HepG2 (cell line): ENCODE results near the gene ACAD8. TPM values are rescaled to one million over a fixed set of nuclear protein-coding genes. Genes with fewer than 3 reads are reported as not detected.

Experiments used
- FOXA1 ChIP-seq, 2 experiments: fragments of 450-650 bp in 1 of 2; sonication (generic) in 1 of 2; formaldehyde crosslinking in 1 of 2; IDR thresholded peaks; 2 replicates each; pipeline versions ENCODE4 v1.4.0 to v1.6.1; 2016 to 2020; ENCODE audit warnings: missing genetic modification reagents in 1 of 2
- FOXA3 ChIP-seq: IDR thresholded peaks from 2 replicates; pipeline ENCODE4 v1.6.1; 2016; ENCODE audit warnings: missing genetic modification reagents, missing compliant biosample characterization
- FOXO1 ChIP-seq: sonication (generic); formaldehyde crosslinking; IDR thresholded peaks from 2 replicates; pipeline ENCODE4 v1.4.0; 2020; ENCODE audit warnings: missing genetic modification reagents
- GATAD1 ChIP-seq: IDR thresholded peaks from 2 replicates; pipeline ENCODE4 v1.6.1; 2016; ENCODE audit warnings: missing genetic modification reagents, missing compliant biosample characterization
- HOXA5 ChIP-seq: sonication (generic); formaldehyde crosslinking; IDR thresholded peaks from 2 replicates; pipeline ENCODE4 v1.4.0; 2020; ENCODE audit warnings: missing genetic modification reagents
- SIX4 ChIP-seq: sonication (generic); formaldehyde crosslinking; IDR thresholded peaks from 2 replicates; pipeline ENCODE4 v1.4.0; 2020; ENCODE audit warnings: missing genetic modification reagents
- SMC3 ChIP-seq: IDR thresholded peaks from 2 replicates; pipeline ENCODE4 v1.6.1; 2011; ENCODE audit warnings: low read length, improper control_type of control experiment
- TEAD2 ChIP-seq: sonication (generic); formaldehyde crosslinking; IDR thresholded peaks from 2 replicates; pipeline ENCODE4 v1.9.0; 2021; ENCODE audit warnings: missing genetic modification reagents
- TFE3 ChIP-seq: IDR thresholded peaks from 2 replicates; pipeline ENCODE4 v1.6.1; 2016
- ZFP82 ChIP-seq: sonication (generic); formaldehyde crosslinking; IDR thresholded peaks from 2 replicates; pipeline ENCODE4 v1.5.1; 2020; ENCODE audit warnings: mild to moderate bottlenecking, missing genetic modification reagents, borderline replicate concordance
- ZNF12 ChIP-seq: sonication (generic); formaldehyde crosslinking; IDR thresholded peaks from 2 replicates; pipeline ENCODE4 v1.5.0; 2020; ENCODE audit warnings: missing genetic modification reagents
- ZNF460 ChIP-seq: sonication (generic); formaldehyde crosslinking; IDR thresholded peaks from 2 replicates; pipeline ENCODE4 v1.5.1; 2020; ENCODE audit warnings: missing genetic modification reagents, mild to moderate bottlenecking, borderline replicate concordance
- polyA plus RNA-seq, 8 experiments: library from polyadenylated mRNA; depleted of rRNA in 3 of 8; stranded (reverse) in 7 of 8; unstranded in 1 of 8; fragments of >200 nt; fragmentation: Illumina TruSeq in 4 of 8; extraction: Trizol in 4 of 8; gene quantifications; 2 replicates each; pipeline versions ENCODE4 v1.2.1 to v1.2.3, GENCODE V29; 2011 to 2016; ENCODE audit warnings: low read depth in 4 of 8, missing spikeins in 1 of 8, mixed read lengths in 1 of 8; ENCODE audit not compliant: insufficient read depth in 1 of 8
- total RNA-seq, 5 experiments: library from RNA; depleted of rRNA; stranded (reverse); fragments of >200 nt; fragmentation: Illumina TruSeq; extraction: Trizol; gene quantifications; 2 replicates each; pipeline ENCODE4 v1.2.3, GENCODE V29; 2016; ENCODE audit warnings: low read depth in 1 of 5

The ACAD8 gene
- total and polyA plus RNA-seq, 2 of the 13 experiments (the other 11 are each of a cell fraction or from before 2014, with no cell fraction given): 13.5 to 20.3 TPM

GRCh38 chr11:134261626-134262488 lies 8.5 kb downstream of the ACAD8 start (continued):
- no peak for TF ChIP-seq ZNF12 (CRISPR knock-in tag)
- TF ChIP-seq GATAD1: no peak
- TF ChIP-seq TFE3 (CRISPR knock-in tag): no peak
- no peak for TF ChIP-seq TEAD2 (CRISPR knock-in tag)
- TF ChIP-seq SIX4: no peak
- TF ChIP-seq FOXA1 (IDR thresholded peaks at IDR 0.05): no peak
- TF ChIP-seq FOXA1 (CRISPR knock-in tag; IDR thresholded peaks at IDR 0.05): peak; percentile 97
- no peak for TF ChIP-seq ZFP82
- 0 out of 2 replicates have a peak, but pooled peaks have one; percentile 20 for TF ChIP-seq FOXO1 (CRISPR knock-in tag)
- TF ChIP-seq FOXA3 (CRISPR knock-in tag): peak; percentile 97
- TF ChIP-seq HOXA5: no peak
- peak; percentile 56; the same call in 1 of the 2 replicates for TF ChIP-seq SMC3
- TF ChIP-seq ZNF460 (CRISPR knock-in tag): no peak
